ENCODE measurements around the gene HS3ST3A1.

The HS3ST3A1 gene

DNA sequence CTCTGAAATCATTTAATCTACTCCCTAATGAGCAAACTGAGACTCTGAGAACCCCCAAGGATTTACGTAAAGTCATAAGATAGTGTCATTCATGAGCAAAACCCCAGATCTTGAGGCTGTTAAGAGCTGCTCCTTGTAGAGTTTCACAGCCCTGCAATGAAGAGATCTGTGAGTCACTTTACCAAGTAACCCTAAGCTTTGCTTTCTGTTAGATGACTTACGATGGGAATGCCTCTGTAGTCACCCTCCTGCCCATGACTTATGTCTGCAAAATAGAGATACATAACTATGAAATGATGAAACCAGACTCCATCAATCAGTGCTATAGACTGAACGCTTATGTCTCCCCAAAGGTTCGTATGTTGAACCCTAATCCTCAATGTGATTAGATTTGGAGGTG, 117.7 kb downstream of the HS3ST3A1 start:
- peaks cover 4 to 23% (median 8%) of the 10 kb centered on the region in 5 donors for H3K9me3 ChIP-seq (ENCODE audit: control insufficient read depth in 5 of 5, low read length in 5 of 5)
- H3K27me3 ChIP-seq (ENCODE audit: control insufficient read depth in 5 of 5, insufficient read depth in 4 of 5, low read length in 5 of 5) = no peaks in the 10 kb centered on the region
- H3K4me1 ChIP-seq (ENCODE audit: control insufficient read depth in 5 of 5, insufficient read depth in 5 of 5, low read length in 5 of 5) = no peaks in the 10 kb centered on the region
- no peaks in the 10 kb centered on the region for H3K36me3 ChIP-seq (ENCODE audit: control insufficient read depth in 5 of 5, insufficient read depth in 5 of 5, low read length in 5 of 5)
- H3K27ac ChIP-seq (ENCODE audit: low read depth, low read length) = no peak overlapping the region
- no peak overlapping the region for H3K4me3 ChIP-seq (ENCODE audit: low read depth in 1 of 5, low read length in 5 of 5)
- no peak overlapping the region for H3K9ac ChIP-seq (ENCODE audit: low read length in 5 of 5)

- H3K36me3 ChIP-seq (ENCODE audit: control insufficient read depth in 5 of 5, insufficient read depth in 5 of 5, low read length in 5 of 5) = no peaks in the 10 kb centered on the region
- peak overlapping the region in 1 of 5 donors; percentile 4 for H3K4me3 ChIP-seq (ENCODE audit: low read depth in 1 of 5, low read length in 5 of 5)
- peaks cover 4 to 23% (median 8%) of the 10 kb centered on the region in 5 donors for H3K9me3 ChIP-seq (ENCODE audit: control insufficient read depth in 5 of 5, low read length in 5 of 5)
- no peaks in the 10 kb centered on the region for H3K27me3 ChIP-seq (ENCODE audit: control insufficient read depth in 5 of 5, insufficient read depth in 4 of 5, low read length in 5 of 5)
- H3K9ac ChIP-seq (ENCODE audit: low read length in 5 of 5) = no peak overlapping the region
- no peak overlapping the region for H3K27ac ChIP-seq (ENCODE audit: low read depth, low read length)
- no peaks in the 10 kb centered on the region for H3K4me1 ChIP-seq (ENCODE audit: control insufficient read depth in 5 of 5, insufficient read depth in 5 of 5, low read length in 5 of 5)
Measured at GRCh38 chr17:13480877-13481276, 120.9 kb downstream of the HS3ST3A1 start.

- Histone ChIP-seq H3K36me3 (ENCODE audit: control insufficient read depth in 5 of 5, insufficient read depth in 5 of 5, low read length in 5 of 5) (no peaks in the 10 kb centered on the region), H3K4me3 (ENCODE audit: low read depth in 1 of 5, low read length in 5 of 5) (no peak overlapping the region), H3K27me3 (ENCODE audit: control insufficient read depth in 5 of 5, insufficient read depth in 4 of 5, low read length in 5 of 5) (peaks cover 0 to 3% (median 0%) of the 10 kb centered on the region in 5 donors), H3K9me3 (ENCODE audit: control insufficient read depth in 5 of 5, low read length in 5 of 5) (peaks cover 4 to 23% (median 8%) of the 10 kb centered on the region in 5 donors), H3K27ac (ENCODE audit: low read depth, low read length) (no peak overlapping the region), H3K4me1 (ENCODE audit: control insufficient read depth in 5 of 5, insufficient read depth in 5 of 5, low read length in 5 of 5) (peaks cover 0 to 6% (median 0%) of the 10 kb centered on the region in 5 donors), H3K9ac (ENCODE audit: low read length in 5 of 5) (no peak overlapping the region)
Measured at GRCh38 chr17:13478326-13478830, 123.4 kb downstream of the HS3ST3A1 start.

DNA sequence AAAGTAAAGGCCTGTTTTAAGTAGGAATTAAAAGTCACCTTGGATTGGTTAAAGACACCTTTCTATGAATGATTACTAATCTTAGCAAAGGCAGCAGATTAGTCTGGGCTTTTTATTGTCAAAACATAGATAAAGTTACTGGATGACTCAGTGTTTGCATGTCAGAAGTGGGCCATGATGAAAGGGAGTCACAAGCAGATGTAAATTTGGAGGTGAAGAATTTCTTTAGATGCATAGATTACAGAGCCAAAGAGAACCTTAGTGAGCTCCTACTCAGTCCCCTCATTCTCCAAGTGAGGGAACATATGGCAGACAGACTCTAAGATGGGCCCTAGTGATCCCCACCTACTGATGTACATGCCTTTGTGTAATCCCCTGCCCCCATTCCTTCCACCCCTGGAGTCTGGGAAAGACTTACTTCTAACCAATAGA, 124.5 kb downstream of the HS3ST3A1 start:
- H3K4me1 ChIP-seq (ENCODE audit: control insufficient read depth in 5 of 5, insufficient read depth in 5 of 5, low read length in 5 of 5) = peaks cover 0 to 6% (median 0%) of the 10 kb centered on the region in 5 donors
- H3K4me3 ChIP-seq (ENCODE audit: low read depth in 1 of 5, low read length in 5 of 5) = no peak overlapping the region
- no peak overlapping the region for H3K9ac ChIP-seq (ENCODE audit: low read length in 5 of 5)
- no peaks in the 10 kb centered on the region for H3K36me3 ChIP-seq (ENCODE audit: control insufficient read depth in 5 of 5, insufficient read depth in 5 of 5, low read length in 5 of 5)
- H3K9me3 ChIP-seq (ENCODE audit: control insufficient read depth in 5 of 5, low read length in 5 of 5) = peaks cover 4 to 23% (median 8%) of the 10 kb centered on the region in 5 donors
- H3K27ac ChIP-seq (ENCODE audit: low read depth, low read length) = no peak overlapping the region
- H3K27me3 ChIP-seq (ENCODE audit: control insufficient read depth in 5 of 5, insufficient read depth in 4 of 5, low read length in 5 of 5) = peaks cover 0 to 3% (median 0%) of the 10 kb centered on the region in 5 donors

GRCh38 chr17:13476720-13477119, 125.0 kb downstream of the HS3ST3A1 start:
- no peak overlapping the region for H3K9ac ChIP-seq (ENCODE audit: low read length in 5 of 5)
- H3K4me1 ChIP-seq (ENCODE audit: control insufficient read depth in 5 of 5, insufficient read depth in 5 of 5, low read length in 5 of 5) = peaks cover 0 to 6% (median 0%) of the 10 kb centered on the region in 5 donors
- peaks cover 0 to 3% (median 0%) of the 10 kb centered on the region in 5 donors for H3K27me3 ChIP-seq (ENCODE audit: control insufficient read depth in 5 of 5, insufficient read depth in 4 of 5, low read length in 5 of 5)
- H3K27ac ChIP-seq (ENCODE audit: low read depth, low read length) = no peak overlapping the region
- no peaks in the 10 kb centered on the region for H3K36me3 ChIP-seq (ENCODE audit: control insufficient read depth in 5 of 5, insufficient read depth in 5 of 5, low read length in 5 of 5)
- H3K4me3 ChIP-seq (ENCODE audit: low read depth in 1 of 5, low read length in 5 of 5) = no peak overlapping the region
- peaks cover 4 to 22% (median 8%) of the 10 kb centered on the region in 5 donors for H3K9me3 ChIP-seq (ENCODE audit: control insufficient read depth in 5 of 5, low read length in 5 of 5)

DNA sequence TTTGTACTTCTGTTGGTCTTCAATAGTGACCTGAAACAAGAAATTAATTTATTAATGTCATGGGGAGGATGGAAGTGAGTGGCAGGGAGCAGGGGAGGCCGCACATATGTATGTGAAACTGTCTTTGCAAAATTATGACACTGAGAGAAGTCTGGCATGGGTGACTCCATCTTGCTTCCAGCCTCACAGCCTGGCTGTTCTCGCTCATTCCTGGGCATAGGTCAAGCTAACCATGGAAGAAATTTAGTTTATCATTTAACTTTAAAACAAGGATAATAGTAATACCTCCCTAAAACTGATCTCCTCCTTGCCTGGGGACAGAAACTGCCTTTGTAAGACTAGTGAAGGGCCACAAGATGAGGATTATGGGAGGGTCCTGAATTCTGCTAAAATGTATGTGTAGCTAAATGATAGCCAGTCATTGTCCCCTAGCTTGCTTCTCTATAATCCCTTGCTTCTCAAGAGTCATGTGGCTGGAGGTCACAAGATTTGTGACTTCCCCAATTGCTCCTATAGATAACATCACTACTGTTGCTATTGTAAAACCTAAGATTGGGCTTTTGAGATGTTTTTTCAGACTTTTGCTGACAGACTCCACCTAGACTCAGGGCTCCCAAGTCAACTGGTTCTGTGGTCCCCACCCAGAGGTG, 126.0 kb downstream of the HS3ST3A1 start:
- Histone ChIP-seq H3K4me1 (ENCODE audit: control insufficient read depth in 5 of 5, insufficient read depth in 5 of 5, low read length in 5 of 5) (peaks cover 0 to 6% (median 0%) of the 10 kb centered on the region in 5 donors), H3K4me3 (ENCODE audit: low read depth in 1 of 5, low read length in 5 of 5) (no peak overlapping the region), H3K36me3 (ENCODE audit: control insufficient read depth in 5 of 5, insufficient read depth in 5 of 5, low read length in 5 of 5) (no peaks in the 10 kb centered on the region), H3K27ac (ENCODE audit: low read depth, low read length) (no peak overlapping the region), H3K9ac (ENCODE audit: low read length in 5 of 5) (no peak overlapping the region), H3K9me3 (ENCODE audit: control insufficient read depth in 5 of 5, low read length in 5 of 5) (peaks cover under 1 to 12% (median 5%) of the 10 kb centered on the region in 5 donors), H3K27me3 (ENCODE audit: control insufficient read depth in 5 of 5, insufficient read depth in 4 of 5, low read length in 5 of 5) (peaks cover 0 to 3% (median 0%) of the 10 kb centered on the region in 5 donors)

- Histone ChIP-seq H3K9me3 (ENCODE audit: control insufficient read depth in 5 of 5, low read length in 5 of 5) (no peaks in the 10 kb centered on the region), H3K4me3 (ENCODE audit: low read depth in 1 of 5, low read length in 5 of 5) (no peak overlapping the region), H3K9ac (ENCODE audit: low read length in 5 of 5) (no peak overlapping the region), H3K36me3 (ENCODE audit: control insufficient read depth in 5 of 5, insufficient read depth in 5 of 5, low read length in 5 of 5) (no peaks in the 10 kb centered on the region), H3K4me1 (ENCODE audit: control insufficient read depth in 5 of 5, insufficient read depth in 5 of 5, low read length in 5 of 5) (peaks cover 0 to 6% (median 0%) of the 10 kb centered on the region in 5 donors), H3K27ac (ENCODE audit: low read depth, low read length) (no peak overlapping the region), H3K27me3 (ENCODE audit: control insufficient read depth in 5 of 5, insufficient read depth in 4 of 5, low read length in 5 of 5) (peaks cover 0 to 3% (median 0%) of the 10 kb centered on the region in 5 donors)
Measured at GRCh38 chr17:13474073-13474800, 127.5 kb downstream of the HS3ST3A1 start.

DNA sequence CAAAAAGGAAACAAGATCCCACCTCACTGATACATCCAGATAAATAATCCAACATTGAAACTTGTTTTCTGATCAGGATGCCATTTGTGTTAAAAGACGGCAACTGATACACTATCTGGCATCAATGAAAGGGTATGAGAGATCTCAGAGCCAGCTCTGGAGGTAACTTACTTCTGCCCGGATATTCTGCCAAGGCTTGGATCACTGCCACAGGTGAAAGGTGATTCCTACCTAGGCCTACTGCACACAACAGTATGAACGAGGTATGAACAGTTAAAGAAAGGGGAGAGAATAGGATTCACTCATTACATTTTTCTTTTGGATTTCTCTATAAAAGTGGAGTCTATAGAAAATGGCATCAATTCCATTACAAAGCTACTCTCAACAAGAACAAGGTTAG, 136.1 kb downstream of the HS3ST3A1 start:
- Histone ChIP-seq H3K9me3 (ENCODE audit: control insufficient read depth in 5 of 5, low read length in 5 of 5) (no peaks in the 10 kb centered on the region), H3K9ac (ENCODE audit: low read length in 5 of 5) (no peak overlapping the region), H3K4me1 (ENCODE audit: control insufficient read depth in 5 of 5, insufficient read depth in 5 of 5, low read length in 5 of 5) (peaks cover 0 to 4% (median 0%) of the 10 kb centered on the region in 5 donors), H3K27ac (ENCODE audit: low read depth, low read length) (no peak overlapping the region), H3K27me3 (ENCODE audit: control insufficient read depth in 5 of 5, insufficient read depth in 4 of 5, low read length in 5 of 5) (no peaks in the 10 kb centered on the region), H3K36me3 (ENCODE audit: control insufficient read depth in 5 of 5, insufficient read depth in 5 of 5, low read length in 5 of 5) (no peaks in the 10 kb centered on the region), H3K4me3 (ENCODE audit: low read depth in 1 of 5, low read length in 5 of 5) (no peak overlapping the region)

- Histone ChIP-seq H3K4me1 (ENCODE audit: control insufficient read depth in 5 of 5, insufficient read depth in 5 of 5, low read length in 5 of 5) (peaks cover 0 to 4% (median 0%) of the 10 kb centered on the region in 5 donors), H3K4me3 (ENCODE audit: low read depth in 1 of 5, low read length in 5 of 5) (no peak overlapping the region), H3K36me3 (ENCODE audit: control insufficient read depth in 5 of 5, insufficient read depth in 5 of 5, low read length in 5 of 5) (no peaks in the 10 kb centered on the region), H3K27ac (ENCODE audit: low read depth, low read length) (no peak overlapping the region), H3K9ac (ENCODE audit: low read length in 5 of 5) (no peak overlapping the region), H3K9me3 (ENCODE audit: control insufficient read depth in 5 of 5, low read length in 5 of 5) (no peaks in the 10 kb centered on the region), H3K27me3 (ENCODE audit: control insufficient read depth in 5 of 5, insufficient read depth in 4 of 5, low read length in 5 of 5) (peaks cover 0 to 3% (median 0%) of the 10 kb centered on the region in 5 donors)
Measured at GRCh38 chr17:13462673-13463124, 139.0 kb downstream of the HS3ST3A1 start.

DNA sequence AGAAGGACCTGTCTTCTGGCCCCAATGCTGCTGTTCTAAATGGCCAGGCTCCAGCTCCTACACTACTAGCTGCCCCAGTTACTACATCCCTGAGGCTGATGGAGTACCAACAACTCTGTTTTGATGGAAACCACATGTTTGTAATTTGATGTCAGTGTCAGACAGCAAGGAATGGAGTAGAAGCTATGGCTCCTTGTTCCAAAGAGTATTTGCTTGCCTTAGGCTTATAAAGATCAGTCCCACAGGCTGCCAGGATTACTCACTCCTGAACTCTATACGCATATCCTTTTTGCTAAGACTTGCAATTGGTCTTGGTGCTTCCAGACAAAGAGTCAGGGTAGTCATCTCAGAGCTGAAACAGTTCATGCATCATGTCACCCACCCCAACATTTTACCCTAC, 139.6 kb downstream of the HS3ST3A1 start:
- Histone ChIP-seq H3K4me1 (ENCODE audit: control insufficient read depth in 5 of 5, insufficient read depth in 5 of 5, low read length in 5 of 5) (peaks cover 0 to 4% (median 0%) of the 10 kb centered on the region in 5 donors), H3K9ac (ENCODE audit: low read length in 5 of 5) (no peak overlapping the region), H3K4me3 (ENCODE audit: low read depth in 1 of 5, low read length in 5 of 5) (no peak overlapping the region), H3K27me3 (ENCODE audit: control insufficient read depth in 5 of 5, insufficient read depth in 4 of 5, low read length in 5 of 5) (peaks cover 0 to 3% (median 0%) of the 10 kb centered on the region in 5 donors), H3K36me3 (ENCODE audit: control insufficient read depth in 5 of 5, insufficient read depth in 5 of 5, low read length in 5 of 5) (no peaks in the 10 kb centered on the region), H3K27ac (ENCODE audit: low read depth, low read length) (no peak overlapping the region), H3K9me3 (ENCODE audit: control insufficient read depth in 5 of 5, low read length in 5 of 5) (no peaks in the 10 kb centered on the region)

Measured in subcutaneous abdominal adipose tissue (tissue), 5 donors.